GM12878 (cell line): ENCODE data around the gene SH3BGRL3.

ENCODE experiments used
- EZH2 ChIP-seq: IDR thresholded peaks from 2 replicates; pipeline ENCODE4 v1.6.1; 2012; ENCODE audit warnings: low read depth, mild to moderate bottlenecking, control low read depth, inconsistent platforms, low read length, borderline replicate concordance; ENCODE audit not compliant: control insufficient read depth
- GABPA ChIP-seq: IDR thresholded peaks from 2 replicates; pipeline ENCODE4 v1.6.1; 2014; ENCODE audit warnings: antibody characterized with exemption, low read depth, mild to moderate bottlenecking, inconsistent platforms
- HCFC1 ChIP-seq: fragments of 150-350 bp; IDR thresholded peaks from 2 replicates; pipeline ENCODE4 v1.6.1; 2014; ENCODE audit warnings: low read length
- SIN3A ChIP-seq: IDR thresholded peaks from 2 replicates; pipeline ENCODE4 v1.6.1; 2012; ENCODE audit warnings: low read depth, low read length, improper control_type of control experiment
- SMC3 ChIP-seq: IDR thresholded peaks from 2 replicates; pipeline ENCODE4 v1.6.1; 2011; ENCODE audit warnings: low read length, improper control_type of control experiment, borderline replicate concordance
- STAT3 ChIP-seq: IDR thresholded peaks from 2 replicates; pipeline ENCODE4 v1.6.1; 2011; ENCODE audit warnings: low read depth, low read length, improper control_type of control experiment
- TAF1 ChIP-seq: IDR thresholded peaks from 2 replicates; pipeline ENCODE4 v1.6.1; 2011; ENCODE audit warnings: mild to moderate bottlenecking, low read depth, low read length, borderline replicate concordance
- TCF12 ChIP-seq: IDR thresholded peaks from 2 replicates; pipeline ENCODE4 v1.6.1; 2011; ENCODE audit warnings: low read depth, mild to moderate bottlenecking, low read length
- WRNIP1 ChIP-seq: IDR thresholded peaks from 2 replicates; pipeline ENCODE4 v1.6.1; 2011; ENCODE audit warnings: low read depth, low read length, improper control_type of control experiment, borderline replicate concordance
- ZNF217 ChIP-seq: fragments of 450-650 bp; IDR thresholded peaks from 2 replicates; pipeline ENCODE4 v1.6.1; 2017; ENCODE audit warnings: antibody characterized with exemption, mild to moderate bottlenecking
- ZZZ3 ChIP-seq: IDR thresholded peaks from 2 replicates; pipeline ENCODE4 v1.6.1; 2011; ENCODE audit warnings: low read depth; ENCODE audit not compliant: control insufficient read depth, insufficient read length
- TF ChIP-seq, protein P1 (sequence below): IDR thresholded peaks from 2 replicates; pipeline ENCODE4 v1.6.1; 2012; ENCODE audit warnings: low read depth, low read length, improper control_type of control experiment
- TF ChIP-seq, protein P2 (sequence below), 3 experiments: IDR thresholded peaks in 2 of 3; conservative IDR thresholded peaks in 1 of 3; 2 replicates each; pipeline ENCODE4 v1.5.1; 2011; ENCODE audit warnings: low read depth in 3 of 3, low read length in 3 of 3, mild to moderate bottlenecking in 3 of 3, control low read depth in 2 of 3, moderate library complexity in 2 of 3, inconsistent platforms in 1 of 3, mixed read lengths in 1 of 3; ENCODE audit not compliant: control insufficient read depth in 2 of 3, insufficient read depth in 1 of 3; ENCODE audit errors: extremely low read depth in 1 of 3
- TF ChIP-seq, protein P3 (sequence below): fragments of 450-650 bp; IDR thresholded peaks from 2 replicates; pipeline ENCODE4 v1.6.1; 2017; ENCODE audit warnings: antibody characterized with exemption, mild to moderate bottlenecking, moderate library complexity

DNA sequence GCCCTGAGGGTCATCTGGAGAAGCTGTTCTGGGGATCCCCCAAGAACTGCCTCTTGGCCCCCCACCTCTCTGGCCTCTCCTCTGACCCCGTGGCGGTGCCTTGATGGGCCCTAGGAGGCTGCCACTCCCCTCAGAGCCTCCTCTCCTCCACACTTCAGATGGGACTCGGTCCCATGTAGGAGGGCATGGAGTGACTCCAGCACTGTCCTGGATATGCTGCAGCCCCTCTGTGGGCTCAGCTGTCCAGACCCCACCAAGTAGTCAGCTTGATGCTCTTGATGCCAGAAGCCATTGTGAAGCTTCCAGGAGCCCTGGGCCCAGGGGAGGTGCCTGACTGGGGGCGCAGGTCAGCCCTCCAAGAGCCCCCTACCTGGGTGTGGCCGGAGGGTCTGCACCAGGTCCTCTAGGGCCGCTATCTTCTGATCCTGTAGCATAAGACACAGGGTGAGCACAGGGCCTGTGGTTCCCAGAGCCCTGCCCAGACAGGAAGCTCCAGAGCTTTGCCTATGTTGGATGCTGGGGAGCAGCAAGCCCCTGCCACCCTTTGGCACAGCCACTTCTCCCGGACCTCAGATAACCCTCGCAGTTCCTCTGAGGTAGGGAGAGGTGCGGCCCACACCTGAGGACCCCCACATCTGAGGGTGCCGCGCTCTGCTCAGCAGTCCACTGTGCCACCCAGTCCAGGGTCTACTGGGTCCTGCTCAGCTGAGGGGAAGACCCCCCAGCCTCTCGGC lies 17.3 kb downstream of the SH3BGRL3 start:
- no peak for TF ChIP-seq ZZZ3
- TF ChIP-seq EZH2 = no peak
- TF ChIP-seq, protein P1, sequence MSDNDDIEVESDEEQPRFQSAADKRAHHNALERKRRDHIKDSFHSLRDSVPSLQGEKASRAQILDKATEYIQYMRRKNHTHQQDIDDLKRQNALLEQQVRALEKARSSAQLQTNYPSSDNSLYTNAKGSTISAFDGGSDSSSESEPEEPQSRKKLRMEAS = no peak
- no peak for TF ChIP-seq SMC3
- TF ChIP-seq ZNF217 = no peak
- TF ChIP-seq SIN3A = no peak
- no peak for TF ChIP-seq TCF12
- TF ChIP-seq, protein P2, sequence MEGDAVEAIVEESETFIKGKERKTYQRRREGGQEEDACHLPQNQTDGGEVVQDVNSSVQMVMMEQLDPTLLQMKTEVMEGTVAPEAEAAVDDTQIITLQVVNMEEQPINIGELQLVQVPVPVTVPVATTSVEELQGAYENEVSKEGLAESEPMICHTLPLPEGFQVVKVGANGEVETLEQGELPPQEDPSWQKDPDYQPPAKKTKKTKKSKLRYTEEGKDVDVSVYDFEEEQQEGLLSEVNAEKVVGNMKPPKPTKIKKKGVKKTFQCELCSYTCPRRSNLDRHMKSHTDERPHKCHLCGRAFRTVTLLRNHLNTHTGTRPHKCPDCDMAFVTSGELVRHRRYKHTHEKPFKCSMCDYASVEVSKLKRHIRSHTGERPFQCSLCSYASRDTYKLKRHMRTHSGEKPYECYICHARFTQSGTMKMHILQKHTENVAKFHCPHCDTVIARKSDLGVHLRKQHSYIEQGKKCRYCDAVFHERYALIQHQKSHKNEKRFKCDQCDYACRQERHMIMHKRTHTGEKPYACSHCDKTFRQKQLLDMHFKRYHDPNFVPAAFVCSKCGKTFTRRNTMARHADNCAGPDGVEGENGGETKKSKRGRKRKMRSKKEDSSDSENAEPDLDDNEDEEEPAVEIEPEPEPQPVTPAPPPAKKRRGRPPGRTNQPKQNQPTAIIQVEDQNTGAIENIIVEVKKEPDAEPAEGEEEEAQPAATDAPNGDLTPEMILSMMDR (IDR thresholded peaks at IDR 0.05 in 2 of 3, conservative IDR thresholded peaks at IDR 0.05 in 1 of 3; ENCODE audit: control insufficient read depth in 2 of 3, extremely low read depth in 1 of 3, insufficient read depth in 1 of 3, low read depth in 3 of 3, low read length in 3 of 3) = no peak
- TF ChIP-seq GABPA = no peak
- TF ChIP-seq, protein P3, sequence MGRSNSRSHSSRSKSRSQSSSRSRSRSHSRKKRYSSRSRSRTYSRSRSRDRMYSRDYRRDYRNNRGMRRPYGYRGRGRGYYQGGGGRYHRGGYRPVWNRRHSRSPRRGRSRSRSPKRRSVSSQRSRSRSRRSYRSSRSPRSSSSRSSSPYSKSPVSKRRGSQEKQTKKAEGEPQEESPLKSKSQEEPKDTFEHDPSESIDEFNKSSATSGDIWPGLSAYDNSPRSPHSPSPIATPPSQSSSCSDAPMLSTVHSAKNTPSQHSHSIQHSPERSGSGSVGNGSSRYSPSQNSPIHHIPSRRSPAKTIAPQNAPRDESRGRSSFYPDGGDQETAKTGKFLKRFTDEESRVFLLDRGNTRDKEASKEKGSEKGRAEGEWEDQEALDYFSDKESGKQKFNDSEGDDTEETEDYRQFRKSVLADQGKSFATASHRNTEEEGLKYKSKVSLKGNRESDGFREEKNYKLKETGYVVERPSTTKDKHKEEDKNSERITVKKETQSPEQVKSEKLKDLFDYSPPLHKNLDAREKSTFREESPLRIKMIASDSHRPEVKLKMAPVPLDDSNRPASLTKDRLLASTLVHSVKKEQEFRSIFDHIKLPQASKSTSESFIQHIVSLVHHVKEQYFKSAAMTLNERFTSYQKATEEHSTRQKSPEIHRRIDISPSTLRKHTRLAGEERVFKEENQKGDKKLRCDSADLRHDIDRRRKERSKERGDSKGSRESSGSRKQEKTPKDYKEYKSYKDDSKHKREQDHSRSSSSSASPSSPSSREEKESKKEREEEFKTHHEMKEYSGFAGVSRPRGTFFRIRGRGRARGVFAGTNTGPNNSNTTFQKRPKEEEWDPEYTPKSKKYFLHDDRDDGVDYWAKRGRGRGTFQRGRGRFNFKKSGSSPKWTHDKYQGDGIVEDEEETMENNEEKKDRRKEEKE = no peak
- TF ChIP-seq HCFC1 = no peak
- TF ChIP-seq TAF1 = no peak
- no peak for TF ChIP-seq WRNIP1
- TF ChIP-seq STAT3 = no peak
